DND-41 (cell line): ENCODE data around the gene GSG1L.

Source experiments
- ATAC-seq: fragments of 200-7000 bp; cut with Tn5 transposase; 3 replicates; pipeline ENCODE4 v1.9.1; 2021; ENCODE audit warnings: low read depth; ENCODE audit not compliant: insufficient read depth
- DNase-seq: peaks from one replicate; pipeline ENCODE4 v3.0.0-alpha.2; 2020
- H2AFZ ChIP-seq: 2 replicates; pipeline ENCODE4 v1.6.0; 2012; ENCODE audit warnings: low read depth, low read length
- H3K27ac ChIP-seq: 2 replicates; pipeline ENCODE4 v1.5.1; 2012; ENCODE audit warnings: low read length, inconsistent platforms
- H3K27me3 ChIP-seq: fragments of 200-600 bp; sonication (generic); 2 replicates; pipeline ENCODE4 v1.6.0; 2012; ENCODE audit warnings: low read length, mild to moderate bottlenecking, inconsistent platforms; ENCODE audit not compliant: insufficient read depth, poor library complexity
- H3K36me3 ChIP-seq: 2 replicates; pipeline ENCODE4 v1.5.1; 2012; ENCODE audit warnings: low read length, inconsistent platforms; ENCODE audit not compliant: insufficient read depth
- H3K4me1 ChIP-seq: 2 replicates; pipeline ENCODE4 v1.5.1; 2012; ENCODE audit warnings: mild to moderate bottlenecking, low read length; ENCODE audit not compliant: insufficient read depth
- H3K4me2 ChIP-seq: 2 replicates; pipeline ENCODE4 v1.6.0; 2012; ENCODE audit warnings: mild to moderate bottlenecking, moderate library complexity, low read length, inconsistent platforms; ENCODE audit not compliant: insufficient read depth
- H3K4me3 ChIP-seq, 2 experiments: fragments of 200-600 bp in 1 of 2; shearing (Covaris generic) in 1 of 2; 2 replicates each; pipeline ENCODE4 v1.5.1; 2012 to 2016; ENCODE audit warnings: inconsistent platforms in 2 of 2, low read length in 2 of 2, mild to moderate bottlenecking in 2 of 2, low read depth in 1 of 2, moderate library complexity in 1 of 2
- H3K79me2 ChIP-seq: 2 replicates; pipeline ENCODE4 v1.6.0; 2012; ENCODE audit warnings: low read length, inconsistent platforms; ENCODE audit not compliant: insufficient read depth
- H3K9ac ChIP-seq: 2 replicates; pipeline ENCODE4 v1.6.0; 2012; ENCODE audit warnings: low read depth, mild to moderate bottlenecking, inconsistent platforms, low read length, moderate library complexity
- H3K9me3 ChIP-seq: 2 replicates; pipeline ENCODE4 v1.5.1; 2012; ENCODE audit warnings: low read length, moderate library complexity, mild to moderate bottlenecking, inconsistent platforms; ENCODE audit not compliant: insufficient read depth, severe bottlenecking
- H4K20me1 ChIP-seq: 2 replicates; pipeline ENCODE4 v1.6.0; 2012; ENCODE audit warnings: low read length; ENCODE audit not compliant: insufficient read depth
- CTCF ChIP-seq: IDR thresholded peaks from 2 replicates; pipeline ENCODE4 v1.5.1; 2012; ENCODE audit warnings: borderline replicate concordance, low read length, moderate library complexity, mild to moderate bottlenecking; ENCODE audit not compliant: poor library complexity, severe bottlenecking; ENCODE audit errors: extremely low read depth
- EZH2 ChIP-seq: IDR thresholded peaks from 3 replicates; pipeline ENCODE4 v1.6.1; 2012; ENCODE audit warnings: borderline replicate concordance, low read depth, mild to moderate bottlenecking, moderate library complexity, low read length, inconsistent platforms; ENCODE audit not compliant: severe bottlenecking

GSG1L gene

GRCh38 chr16:27927266-27927901 lies 136.1 kb downstream of the GSG1L start:
- Histone ChIP-seq H3K4me2 (no peak overlapping the region), H3K27me3 (no peaks in the 10 kb centered on the region), H3K9ac (no peak overlapping the region), H3K27ac (no peak overlapping the region), H3K9me3 (no peaks in the 10 kb centered on the region), H3K36me3 (no peaks in the 10 kb centered on the region), H4K20me1 (no peaks in the 10 kb centered on the region), H3K79me2 (no peaks in the 10 kb centered on the region), H3K4me1 (no peaks in the 10 kb centered on the region), H2AFZ (no peak overlapping the region), H3K4me3 (no peak overlapping the region)
- no peak for DNase-seq
- TF ChIP-seq EZH2 (no peak), CTCF (no peak)
- ATAC-seq: no peak

GRCh38 chr16:27925612-27926011 lies 137.9 kb downstream of the GSG1L start:
- no peaks in the 10 kb centered on the region for H4K20me1 ChIP-seq
- TF ChIP-seq CTCF (no peak), EZH2 (no peak)
- no peak for DNase-seq

DNA sequence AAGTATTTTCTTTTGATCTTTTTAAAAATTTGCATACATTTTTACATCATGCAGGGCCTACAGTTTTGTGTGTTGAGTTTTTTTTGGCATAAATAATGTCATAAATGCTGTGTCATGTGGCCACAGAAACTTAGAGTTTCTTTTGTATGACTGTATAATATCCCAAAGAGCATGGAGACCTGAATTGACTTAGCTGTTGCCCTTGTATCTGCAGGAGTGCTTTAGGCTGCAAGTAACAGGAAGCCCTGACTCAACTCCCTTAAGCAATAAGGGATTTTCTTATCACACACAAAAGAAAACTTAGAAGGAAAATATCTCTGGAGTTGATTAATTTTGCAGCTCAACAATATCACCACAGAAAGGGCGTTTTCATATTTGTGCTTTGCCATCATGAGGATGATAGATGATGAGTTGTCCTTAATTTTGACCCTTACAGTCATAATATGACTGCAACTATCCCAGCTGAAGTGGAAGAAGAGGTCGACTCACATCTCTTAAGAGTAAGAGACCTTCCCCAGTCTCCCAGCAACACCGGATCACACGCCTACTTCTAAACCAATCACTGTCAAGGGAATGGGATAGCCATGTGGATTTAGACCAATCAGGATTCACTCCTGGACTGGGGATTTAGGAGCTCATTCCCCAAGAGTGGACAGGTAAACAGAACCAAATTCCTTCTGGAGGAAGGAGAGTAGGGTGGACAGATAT lies 138.9 kb downstream of the GSG1L start:
- DNase-seq (no peak), ATAC-seq (no peak)
- Histone ChIP-seq H3K4me2 (no peak overlapping the region), H3K36me3 (no peaks in the 10 kb centered on the region), H2AFZ (no peak overlapping the region), H3K27ac (no peak overlapping the region), H3K79me2 (no peaks in the 10 kb centered on the region), H3K27me3 (peaks cover 5% of the 10 kb centered on the region), H3K9me3 (no peaks in the 10 kb centered on the region), H3K4me1 (no peaks in the 10 kb centered on the region), H3K4me3 (no peak overlapping the region), H4K20me1 (no peaks in the 10 kb centered on the region), H3K9ac (no peak overlapping the region)
- TF ChIP-seq EZH2 (no peak), CTCF (no peak)

More at GRCh38 chr16:27925612-27926011, 137.9 kb downstream of the GSG1L start:
- Histone ChIP-seq H3K9ac (no peak overlapping the region), H3K27ac (no peak overlapping the region), H3K9me3 (no peaks in the 10 kb centered on the region), H3K4me3 (no peak overlapping the region), H2AFZ (no peak overlapping the region), H3K4me2 (no peak overlapping the region), H3K27me3 (peaks cover 1% of the 10 kb centered on the region), H3K79me2 (no peaks in the 10 kb centered on the region), H3K36me3 (no peaks in the 10 kb centered on the region), H3K4me1 (no peaks in the 10 kb centered on the region)
- no peak for ATAC-seq
